GM19372 (cell line): ENCODE measurements around the gene C11orf16.
"Not testable (repeated sequence)": the region's sequence is repeated elsewhere in the genome, so short reads cannot be mapped to it uniquely, and the experiment has no call there.

Source experiments
- ATAC-seq: cut with Tn5 transposase; IDR thresholded peaks from one replicate; pipeline ENCODE4 v1.9.1; 2021; ENCODE audit warnings: mild to moderate bottlenecking, low read depth, moderate library complexity; ENCODE audit not compliant: unreplicated experiment

The C11orf16 gene

DNA sequence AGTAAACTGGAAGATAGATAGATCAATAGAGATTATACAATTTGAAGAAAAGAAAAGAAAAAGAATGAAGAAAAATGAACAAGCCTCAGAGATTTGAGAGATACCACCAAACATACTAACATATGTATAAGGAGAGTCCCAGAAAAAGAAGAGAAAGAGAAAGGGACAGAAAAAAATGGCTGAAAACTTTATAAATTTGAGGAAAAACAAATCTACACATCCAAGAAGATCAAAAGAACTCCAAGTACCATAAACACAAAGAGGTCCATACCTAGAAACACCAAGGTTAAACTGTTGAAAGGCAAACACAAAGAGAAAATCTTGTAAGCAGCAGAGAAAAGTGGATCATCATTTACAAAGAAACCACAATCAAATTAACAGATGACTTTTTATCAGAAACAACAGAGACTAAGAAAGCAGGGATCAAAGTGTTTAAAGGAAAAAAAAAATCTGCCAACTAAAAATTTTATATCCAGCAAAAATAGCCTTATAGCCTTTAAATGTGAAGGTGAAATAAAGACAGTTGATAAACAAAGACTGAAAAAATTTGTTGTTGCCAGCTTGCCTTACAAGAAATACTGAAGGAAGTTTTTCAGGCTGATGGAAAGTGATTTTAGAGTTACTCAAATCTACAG lies 33.5 kb downstream of the C11orf16 start:
- ATAC-seq: no peak

DNA sequence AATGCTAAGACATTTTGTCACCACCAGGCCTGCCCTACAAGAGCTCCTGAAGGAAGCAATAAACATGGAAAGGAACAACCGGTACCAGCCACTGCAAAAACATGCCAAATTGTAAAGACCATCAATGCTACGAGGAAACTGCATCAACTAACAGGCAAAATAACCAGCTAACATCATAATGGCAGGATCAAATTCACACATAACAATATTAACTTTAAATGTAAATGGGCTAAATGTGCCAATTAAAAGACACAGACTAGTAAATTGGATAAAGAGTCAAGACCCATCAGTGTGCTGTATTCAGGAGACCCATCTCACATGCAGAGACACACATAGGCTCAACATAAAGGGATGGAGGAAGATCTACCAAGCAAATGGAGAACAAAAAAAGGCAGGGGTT lies 41.6 kb downstream of the C11orf16 start:
- ATAC-seq: not testable (repeated sequence)

GRCh38 chr11:8886322-8886721 lies 46.4 kb downstream of the C11orf16 start:
- ATAC-seq: no peak

- not testable (repeated sequence) for ATAC-seq
Measured at GRCh38 chr11:8881585-8881984, 51.2 kb downstream of the C11orf16 start.

GRCh38 chr11:8878771-8879170 lies 54.0 kb downstream of the C11orf16 start:
- ATAC-seq: no peak

DNA sequence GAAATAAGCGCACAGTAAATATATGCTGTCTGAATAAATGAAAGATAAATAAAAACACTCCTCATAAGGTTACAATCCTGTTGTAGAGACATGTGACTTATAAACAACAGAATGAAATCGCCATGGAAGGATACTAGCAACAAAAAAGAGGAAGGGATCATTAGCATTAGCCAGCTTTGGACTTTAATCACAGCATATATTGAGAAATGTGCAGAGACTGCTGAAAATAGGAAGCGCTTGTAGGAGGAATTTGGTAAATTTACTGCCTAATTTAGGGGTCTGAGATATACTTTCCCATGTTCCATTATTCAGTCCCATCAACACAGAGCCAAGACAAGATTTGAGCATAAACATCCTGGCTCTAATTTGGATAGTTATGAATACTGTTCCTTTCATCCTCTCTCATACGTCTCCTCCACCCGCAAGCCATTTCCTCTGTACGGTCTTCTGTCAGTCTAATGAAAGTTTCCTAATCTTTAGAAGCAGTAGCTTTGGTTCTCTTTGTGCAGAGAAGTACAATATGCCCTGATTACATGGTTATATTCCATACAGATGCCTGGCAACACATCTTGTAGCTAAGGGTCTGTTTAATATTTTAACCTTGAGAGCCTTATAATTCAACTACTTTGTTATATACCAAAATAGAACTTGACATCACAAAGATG lies 58.9 kb downstream of the C11orf16 start:
- no peak for ATAC-seq

DNA sequence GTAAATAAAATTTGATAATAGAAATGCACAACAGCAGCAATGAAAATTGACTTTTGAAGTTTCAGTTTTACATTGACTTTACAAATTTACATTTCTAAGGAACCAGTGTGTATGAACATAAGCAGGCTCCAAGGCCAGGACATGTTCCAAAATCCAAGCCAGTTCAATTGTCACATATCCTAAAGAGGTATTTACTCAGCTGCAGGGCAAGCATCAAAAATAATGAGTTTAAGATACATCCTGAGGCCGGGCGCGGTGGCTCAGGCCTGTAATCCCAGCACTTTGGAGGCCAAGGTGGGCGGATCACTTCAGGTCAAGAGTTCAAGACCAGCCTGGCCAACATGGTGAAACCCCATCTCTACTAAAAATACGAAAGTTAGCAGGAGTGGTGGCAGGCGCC lies 60.8 kb downstream of the C11orf16 start:
- ATAC-seq: no peak

- no peak for ATAC-seq
Measured at GRCh38 chr11:8871171-8871775, 61.5 kb downstream of the C11orf16 start.

DNA sequence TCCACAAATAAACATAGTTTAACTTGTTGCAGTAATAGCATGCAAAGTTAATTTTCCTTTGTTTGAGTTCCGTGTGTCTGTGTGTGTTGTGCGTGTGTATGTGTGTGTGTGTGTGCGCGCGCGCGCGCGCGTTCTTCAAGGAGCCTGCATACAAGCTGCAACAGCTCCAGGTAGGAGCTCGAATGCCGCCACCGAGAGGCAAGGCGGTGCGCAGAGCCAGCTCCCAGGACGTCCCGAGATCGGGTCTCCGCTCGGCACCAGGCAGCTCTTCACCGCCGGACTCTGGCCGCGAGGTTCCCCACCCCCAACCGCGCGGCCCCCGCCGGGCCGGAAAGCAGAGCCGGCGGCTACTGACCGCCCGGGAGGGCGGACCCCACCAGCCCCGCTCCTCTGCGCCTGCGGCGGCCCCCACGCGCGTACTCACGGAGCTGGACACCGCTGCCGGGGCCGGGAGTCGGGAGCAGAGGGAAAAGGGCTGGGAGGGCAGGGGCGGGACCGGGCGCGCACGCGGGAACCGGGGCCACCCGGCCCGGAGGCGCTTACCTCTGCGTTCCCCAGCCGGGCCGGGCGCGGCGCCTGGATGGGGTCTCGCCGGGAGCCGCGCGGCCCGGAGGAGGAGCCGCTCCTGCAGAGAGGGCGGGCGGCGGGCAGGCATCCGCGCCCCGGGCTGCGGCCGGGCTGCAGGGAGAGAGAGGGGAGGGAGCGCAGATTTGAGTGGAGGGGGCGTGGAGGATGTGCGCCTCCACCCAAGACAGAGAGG lies 62.2 kb downstream of the C11orf16 start:
- no peak for ATAC-seq
